Tibial nerve (tissue), 4 donors: ENCODE measurements around the gene SMAD6.

Experiments
- CTCF ChIP-seq, 5 experiments: fragments of 200-600 bp in 3 of 5; fragments of 450-650 bp in 2 of 5; sonication (generic) in 3 of 5; IDR thresholded peaks; one replicate each; pipeline ENCODE4 v1.5.1; 2016 to 2019; ENCODE audit warnings: antibody characterized with exemption in 5 of 5, mild to moderate bottlenecking in 3 of 5, moderate library complexity in 2 of 5
- EP300 ChIP-seq, 2 donors: sonication (generic); formaldehyde crosslinking; IDR thresholded peaks; one replicate each; pipeline ENCODE4 v1.6.1; 2017; ENCODE audit warnings: antibody characterized with exemption in 2 of 2, mild to moderate bottlenecking in 1 of 2

DNA sequence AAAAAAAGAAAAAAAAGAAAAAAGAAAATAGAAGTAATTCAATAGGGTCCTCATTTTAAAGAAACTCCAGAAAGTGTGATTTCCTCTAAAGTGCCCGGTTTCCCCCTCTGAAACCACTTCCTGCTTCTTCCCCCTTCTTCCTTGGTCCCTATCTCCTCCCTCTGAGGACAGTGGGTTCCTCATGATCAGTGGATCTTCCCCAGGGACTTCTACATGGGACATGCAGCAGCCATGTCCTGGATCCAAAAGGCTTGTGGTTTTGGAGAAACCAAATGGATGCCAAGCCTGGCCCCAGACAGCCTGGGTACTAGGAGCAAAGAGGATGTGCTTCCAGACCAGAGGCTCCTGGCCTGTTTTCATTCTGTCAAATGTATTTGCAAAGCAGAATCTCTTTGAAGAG is 26.6 kb upstream of the SMAD6 start:
- TF ChIP-seq CTCF (IDR thresholded peaks at IDR 0.05) (no peak), EP300 (IDR thresholded peaks at IDR 0.05) (no peak)
